Measurements from ENCODE around the gene CCDC88A. TPM values are rescaled to one million over a fixed set of nuclear protein-coding genes. Genes with fewer than 3 reads are reported as not detected.

The CCDC88A gene
- total and polyA plus RNA-seq, 2 experiments from 2014 or later = 40.6 to 64.1 TPM

DNA sequence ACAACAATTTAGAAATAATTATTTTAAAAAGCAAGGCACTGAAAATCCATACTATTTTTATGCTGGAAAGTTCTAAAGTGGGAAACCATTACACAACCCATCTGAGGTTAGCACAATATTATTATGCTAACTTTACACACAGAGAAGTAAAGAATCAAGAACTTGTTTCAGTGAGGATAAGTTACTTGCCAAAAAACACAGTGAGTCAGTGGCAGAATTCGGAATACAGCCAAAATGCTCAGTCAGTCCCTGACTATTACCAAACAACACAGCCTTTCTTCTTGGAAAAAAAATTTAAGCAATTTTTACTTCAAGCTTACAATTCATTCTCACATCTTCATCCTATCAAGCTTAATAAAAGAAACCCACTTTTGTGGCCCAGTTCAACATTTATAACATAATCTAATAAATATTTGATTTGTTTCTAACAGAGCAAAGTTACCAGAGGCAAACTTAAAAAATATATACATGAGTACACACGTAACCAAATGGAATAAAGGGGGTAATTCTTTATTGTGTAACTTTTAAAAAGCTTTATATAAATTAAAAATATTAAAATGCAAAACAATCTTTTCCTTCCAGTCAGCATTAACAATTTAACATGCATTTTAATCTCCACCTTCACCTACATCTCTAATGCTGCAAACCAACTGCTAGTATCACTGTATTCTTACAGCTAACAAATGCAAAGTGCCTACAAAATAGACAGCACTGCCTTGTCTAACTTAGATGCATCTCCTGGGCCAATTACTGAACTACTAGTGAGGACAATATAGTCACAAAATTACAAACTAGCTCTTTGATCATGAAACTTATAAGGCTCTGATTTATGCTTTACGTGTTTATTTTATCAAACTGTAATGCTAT is 55.2 kb downstream of the CCDC88A start:
- DNase-seq (ENCODE audit: low read depth in 1 of 2, low spot score in 1 of 2) = peak in 1 of 2 donors; percentile 98

DNA sequence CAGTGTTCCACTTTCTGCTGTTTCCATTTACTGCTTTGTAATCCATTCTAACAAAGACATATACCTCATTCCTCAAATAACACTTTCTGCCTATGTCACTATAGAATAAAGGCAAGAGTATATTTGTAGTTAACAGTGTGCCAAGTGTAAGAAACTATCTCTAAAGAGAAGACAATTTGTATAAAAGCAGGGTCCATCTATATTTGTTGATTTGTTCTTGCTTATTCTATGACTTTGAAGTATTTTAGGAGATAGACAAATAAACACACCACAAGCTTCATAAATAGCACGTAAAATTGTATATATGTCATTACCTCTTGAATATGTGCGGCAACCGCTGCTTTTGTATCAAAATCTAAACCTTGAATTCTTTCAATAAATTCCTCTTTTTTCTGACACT is 56.0 kb downstream of the CCDC88A start:
- H3K9me3 ChIP-seq (ENCODE audit: low read depth) = no peaks in the 10 kb centered on the region
- TF ChIP-seq, protein P1, sequence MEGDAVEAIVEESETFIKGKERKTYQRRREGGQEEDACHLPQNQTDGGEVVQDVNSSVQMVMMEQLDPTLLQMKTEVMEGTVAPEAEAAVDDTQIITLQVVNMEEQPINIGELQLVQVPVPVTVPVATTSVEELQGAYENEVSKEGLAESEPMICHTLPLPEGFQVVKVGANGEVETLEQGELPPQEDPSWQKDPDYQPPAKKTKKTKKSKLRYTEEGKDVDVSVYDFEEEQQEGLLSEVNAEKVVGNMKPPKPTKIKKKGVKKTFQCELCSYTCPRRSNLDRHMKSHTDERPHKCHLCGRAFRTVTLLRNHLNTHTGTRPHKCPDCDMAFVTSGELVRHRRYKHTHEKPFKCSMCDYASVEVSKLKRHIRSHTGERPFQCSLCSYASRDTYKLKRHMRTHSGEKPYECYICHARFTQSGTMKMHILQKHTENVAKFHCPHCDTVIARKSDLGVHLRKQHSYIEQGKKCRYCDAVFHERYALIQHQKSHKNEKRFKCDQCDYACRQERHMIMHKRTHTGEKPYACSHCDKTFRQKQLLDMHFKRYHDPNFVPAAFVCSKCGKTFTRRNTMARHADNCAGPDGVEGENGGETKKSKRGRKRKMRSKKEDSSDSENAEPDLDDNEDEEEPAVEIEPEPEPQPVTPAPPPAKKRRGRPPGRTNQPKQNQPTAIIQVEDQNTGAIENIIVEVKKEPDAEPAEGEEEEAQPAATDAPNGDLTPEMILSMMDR (IDR thresholded peaks at IDR 0.05; ENCODE audit: low read depth, low read length) = no peak

More for the DNA sequence above, 55.2 kb downstream of the CCDC88A start:
- H3K4me1 ChIP-seq (ENCODE audit: low read depth) = no peaks in the 10 kb centered on the region
- H3K9me3 ChIP-seq (ENCODE audit: low read depth) = no peaks in the 10 kb centered on the region
- H3K27me3 ChIP-seq = no peaks in the 10 kb centered on the region
- H3K36me3 ChIP-seq = peaks cover 5% of the 10 kb centered on the region
- TF ChIP-seq, protein P1 (IDR thresholded peaks at IDR 0.05; ENCODE audit: low read depth, low read length) = no peak
- H3K4me3 ChIP-seq = no peak overlapping the region
- no peak overlapping the region for H3K27ac ChIP-seq

DNA sequence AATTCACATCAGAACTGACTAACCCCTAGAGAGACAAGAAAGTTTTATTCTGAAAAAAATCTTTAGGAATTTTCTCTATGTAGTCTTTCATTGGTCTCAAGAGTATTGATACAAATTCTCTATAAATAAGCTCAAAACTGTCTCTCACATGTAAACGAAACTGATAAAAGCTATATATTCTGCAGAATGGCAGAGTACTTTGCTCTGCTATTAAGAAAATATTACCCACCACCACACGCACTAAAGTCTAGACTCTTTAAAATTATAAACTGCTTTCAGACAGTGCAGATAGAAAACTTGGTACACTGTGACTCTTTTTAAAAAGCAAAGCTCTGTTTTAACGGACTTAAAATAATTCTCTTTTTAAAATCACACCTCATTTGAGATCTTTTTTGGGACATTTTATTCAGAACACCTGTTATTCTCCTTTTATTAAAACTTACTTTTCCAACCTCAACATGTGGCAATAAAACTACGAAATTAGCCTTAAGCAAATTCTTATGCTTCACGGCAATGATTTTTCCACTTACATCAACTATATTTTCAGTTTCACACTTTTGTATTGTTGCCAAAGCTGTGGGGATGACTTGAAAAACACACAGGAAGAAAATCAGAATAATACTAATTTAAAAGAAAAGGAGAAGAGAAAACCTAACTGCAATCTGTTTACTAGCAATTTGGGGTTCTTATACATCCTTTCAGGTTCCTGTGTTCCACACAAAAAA is 58.0 kb downstream of the CCDC88A start:
- no peak overlapping the region for H3K27ac ChIP-seq
- TF ChIP-seq, protein P1 (IDR thresholded peaks at IDR 0.05; ENCODE audit: low read depth, low read length) = no peak
- no peak for DNase-seq (ENCODE audit: low read depth in 1 of 2, low spot score in 1 of 2)
- H3K27me3 ChIP-seq = no peaks in the 10 kb centered on the region
- H3K9me3 ChIP-seq (ENCODE audit: low read depth) = no peaks in the 10 kb centered on the region
- no peak overlapping the region for H3K4me3 ChIP-seq
- no peaks in the 10 kb centered on the region for H3K4me1 ChIP-seq (ENCODE audit: low read depth)
- peaks cover 7% of the 10 kb centered on the region for H3K36me3 ChIP-seq

More for the DNA sequence above, 56.0 kb downstream of the CCDC88A start:
- DNase-seq (ENCODE audit: low read depth in 1 of 2, low spot score in 1 of 2) = no peak
- H3K27ac ChIP-seq = no peak overlapping the region
- H3K4me3 ChIP-seq = no peak overlapping the region
- no peaks in the 10 kb centered on the region for H3K4me1 ChIP-seq (ENCODE audit: low read depth)
- H3K36me3 ChIP-seq = peaks cover 5% of the 10 kb centered on the region
- H3K27me3 ChIP-seq = no peaks in the 10 kb centered on the region

DNA sequence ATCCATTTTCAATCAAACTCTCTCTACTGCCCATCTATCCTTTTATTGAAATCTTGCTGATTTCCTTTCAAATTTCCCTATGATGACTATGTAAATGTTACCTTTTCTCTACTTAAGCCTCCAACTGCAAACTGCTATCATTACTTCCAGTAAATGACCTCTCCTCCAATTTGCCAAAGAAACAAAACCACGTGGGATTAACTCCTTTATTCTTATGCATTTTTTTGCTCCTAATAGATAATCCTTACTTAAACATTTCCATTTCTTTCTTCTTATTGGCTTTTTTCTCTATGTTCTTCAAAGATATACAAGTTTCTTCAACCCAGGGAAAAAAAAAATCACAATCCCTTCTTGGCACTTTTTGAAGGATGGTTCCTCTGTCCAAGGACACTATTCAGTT is 61.2 kb downstream of the CCDC88A start:
- Histone ChIP-seq H3K36me3 (peaks cover 17% of the 10 kb centered on the region), H3K9me3 (ENCODE audit: low read depth) (no peaks in the 10 kb centered on the region), H3K27ac (no peak overlapping the region), H3K4me1 (ENCODE audit: low read depth) (no peaks in the 10 kb centered on the region), H3K27me3 (no peaks in the 10 kb centered on the region), H3K4me3 (no peak overlapping the region)
- TF ChIP-seq, protein P1 (IDR thresholded peaks at IDR 0.05; ENCODE audit: low read depth, low read length) = no peak
- no peak for DNase-seq (ENCODE audit: low read depth in 1 of 2, low spot score in 1 of 2)

DNA sequence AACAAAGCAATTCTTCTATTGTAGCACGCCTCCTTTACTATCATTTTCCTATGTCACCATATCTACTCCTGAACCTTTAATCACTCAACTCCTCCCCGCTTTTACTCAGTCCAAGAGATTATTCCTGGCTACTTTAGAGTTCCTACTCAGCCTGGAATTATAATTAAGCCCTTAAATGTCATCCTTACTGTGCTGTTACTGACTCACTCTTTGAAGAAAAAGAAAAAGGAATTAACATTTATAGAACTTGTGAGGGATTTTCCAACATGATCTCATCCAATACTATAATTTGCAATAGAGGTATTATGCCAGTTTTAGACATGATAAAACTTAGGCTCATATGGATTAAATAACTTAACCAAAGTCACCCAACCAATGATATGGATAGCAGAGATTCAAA is 61.7 kb downstream of the CCDC88A start:
- H3K4me1 ChIP-seq (ENCODE audit: low read depth) = no peaks in the 10 kb centered on the region
- H3K27ac ChIP-seq = peak overlapping the region; percentile 39
- no peak overlapping the region for H3K4me3 ChIP-seq
- peaks cover 17% of the 10 kb centered on the region for H3K36me3 ChIP-seq
- TF ChIP-seq, protein P1 (IDR thresholded peaks at IDR 0.05; ENCODE audit: low read depth, low read length) = no peak
- no peak for DNase-seq (ENCODE audit: low read depth in 1 of 2, low spot score in 1 of 2)
- no peaks in the 10 kb centered on the region for H3K27me3 ChIP-seq
- no peaks in the 10 kb centered on the region for H3K9me3 ChIP-seq (ENCODE audit: low read depth)
